ENCODE results near the gene RFX4.

RFX4 gene

DNA sequence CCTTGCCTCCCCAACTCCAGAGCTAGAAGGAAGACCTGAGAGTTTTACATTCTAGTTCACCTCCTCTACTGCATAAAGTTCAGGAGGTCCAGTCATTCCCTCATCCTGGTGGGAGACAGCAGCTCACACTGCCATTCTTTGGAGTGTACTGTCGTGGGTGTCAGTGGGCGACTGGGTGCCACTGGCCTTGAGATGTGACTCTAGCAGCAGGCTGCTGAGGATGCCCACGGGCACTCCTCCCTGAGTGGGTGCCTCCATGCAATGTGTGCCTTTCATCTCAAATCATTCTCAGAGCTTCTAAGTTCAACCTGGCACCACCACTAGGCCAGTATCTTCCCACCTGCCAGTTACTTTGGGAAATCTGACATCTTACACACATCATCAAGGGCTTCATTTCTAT lies 12.5 kb downstream of the RFX4 start:
- no peak overlapping the region for H3K27ac ChIP-seq
- TF ChIP-seq CTCF (conservative IDR thresholded peaks at IDR 0.05): no peak
- no peak for TF ChIP-seq ZFX (IDR thresholded peaks at IDR 0.05)

DNA sequence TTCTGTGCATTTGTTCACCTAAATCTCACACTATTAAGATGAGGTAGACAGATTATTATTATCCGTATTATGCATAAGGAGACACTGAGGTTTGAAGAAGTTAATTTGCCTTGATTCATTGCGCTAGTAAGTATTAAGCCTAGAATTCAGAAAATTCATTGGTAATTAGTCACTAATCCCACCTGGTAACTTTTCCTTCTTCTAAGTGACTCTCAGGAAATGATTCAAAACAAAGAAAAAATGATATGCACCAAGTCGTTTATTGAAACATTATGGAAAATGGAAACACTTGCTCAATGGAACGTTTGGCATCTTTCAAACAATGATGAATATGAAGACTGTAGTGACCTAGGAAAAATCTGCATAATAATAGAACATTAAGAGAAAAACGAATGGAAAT lies 15.2 kb downstream of the RFX4 start:
- TF ChIP-seq CTCF (conservative IDR thresholded peaks at IDR 0.05) (no peak), ZFX (IDR thresholded peaks at IDR 0.05) (no peak)
- no peak overlapping the region for H3K27ac ChIP-seq

- H3K27ac ChIP-seq: no peak overlapping the region
- no peak for TF ChIP-seq CTCF (conservative IDR thresholded peaks at IDR 0.05)
- no peak for TF ChIP-seq ZFX (IDR thresholded peaks at IDR 0.05)
Observed at GRCh38 chr12:106599302-106599701, 16.5 kb downstream of the RFX4 start.

DNA sequence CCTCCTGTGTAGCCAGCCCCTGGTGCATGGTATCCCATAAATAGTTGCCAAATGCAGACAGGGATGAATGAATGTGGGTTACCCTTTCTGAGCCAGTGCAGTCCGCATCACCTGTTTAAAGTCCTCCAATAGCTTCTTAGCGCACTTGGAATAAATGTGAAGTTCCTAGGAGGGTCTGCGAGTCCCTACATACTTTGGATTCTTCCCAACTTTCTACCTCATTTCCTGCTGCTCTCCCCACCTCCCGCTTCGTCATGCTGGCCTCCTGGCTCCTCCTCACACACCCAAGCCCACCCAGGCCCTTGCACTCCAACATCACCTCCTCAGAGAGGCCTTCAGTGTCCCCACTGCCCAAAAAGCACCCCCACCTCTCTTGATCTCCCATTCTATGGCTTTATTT lies 17.7 kb downstream of the RFX4 start:
- no peak overlapping the region for H3K27ac ChIP-seq
- TF ChIP-seq ZFX (IDR thresholded peaks at IDR 0.05) (no peak), CTCF (conservative IDR thresholded peaks at IDR 0.05) (no peak)

GRCh38 chr12:106601031-106601430 lies 18.2 kb downstream of the RFX4 start:
- no peak overlapping the region for H3K27ac ChIP-seq
- TF ChIP-seq CTCF (conservative IDR thresholded peaks at IDR 0.05) (no peak), ZFX (IDR thresholded peaks at IDR 0.05) (no peak)

GRCh38 chr12:106601496-106601895 lies 18.7 kb downstream of the RFX4 start:
- no peak overlapping the region for H3K27ac ChIP-seq
- TF ChIP-seq ZFX (IDR thresholded peaks at IDR 0.05) (no peak), CTCF (conservative IDR thresholded peaks at IDR 0.05) (no peak)

GRCh38 chr12:106602076-106602475 lies 19.3 kb downstream of the RFX4 start:
- TF ChIP-seq ZFX (IDR thresholded peaks at IDR 0.05) (no peak), CTCF (conservative IDR thresholded peaks at IDR 0.05) (no peak)
- H3K27ac ChIP-seq: no peak overlapping the region

Data from C4-2B (cell line).